Breast epithelium (tissue), 4 donors: ENCODE data around the gene MRPL38. TPM values are rescaled to one million over a fixed set of nuclear protein-coding genes. Genes with fewer than 3 reads are reported as not detected.
A peak's percentile ranks its signal among the peaks of the same experiment; 100 is the strongest.

ENCODE experiments used
- DNase-seq, 2 donors: peaks; one replicate each; pipeline ENCODE4 v3.0.0-alpha.2; 2019; ENCODE audit warnings: low spot score in 2 of 2
- H3K27ac ChIP-seq, 2 donors: fragments of 200-600 bp; sonication (generic) in 1 of 2; one replicate each; pipeline ENCODE4 v1.5.1; 2016 to 2019; ENCODE audit warnings: mild to moderate bottlenecking in 1 of 2
- H3K27me3 ChIP-seq, 2 donors: fragments of 200-600 bp; sonication (generic) in 1 of 2; one replicate each; pipeline versions ENCODE4 v1.5.1 to v1.6.0; 2017 to 2019; ENCODE audit warnings: control low read depth in 1 of 2, mild to moderate bottlenecking in 1 of 2
- H3K36me3 ChIP-seq: fragments of 200-600 bp; one replicate; pipeline ENCODE4 v1.5.1; 2019
- H3K4me1 ChIP-seq, 2 donors: fragments of 200-600 bp; sonication (generic); one replicate each; pipeline ENCODE4 v1.5.1; 2016 to 2019; ENCODE audit warnings: control low read depth in 1 of 2
- H3K4me3 ChIP-seq, 3 donors: fragments of 200-600 bp; sonication (generic); 1 replicate in 2 of 3; 2 replicates in 1 of 3; pipeline ENCODE4 v1.5.1; 2016 to 2019; ENCODE audit warnings: mild to moderate bottlenecking in 3 of 3, moderate library complexity in 2 of 3
- H3K9me3 ChIP-seq, 2 donors: fragments of 200-600 bp; sonication (generic) in 1 of 2; one replicate each; pipeline ENCODE4 v1.5.1; 2016 to 2019; ENCODE audit warnings: control low read depth in 1 of 2
- CTCF ChIP-seq, 3 donors: fragments of 450-650 bp; IDR thresholded peaks; one replicate each; pipeline ENCODE4 v1.5.1; 2016 to 2017; ENCODE audit warnings: antibody characterized with exemption in 3 of 3, mild to moderate bottlenecking in 3 of 3, moderate library complexity in 3 of 3
- POLR2A ChIP-seq: fragments of 450-650 bp; IDR thresholded peaks from one replicate; pipeline ENCODE4 v1.6.1; 2016; ENCODE audit warnings: antibody characterized with exemption, mild to moderate bottlenecking, moderate library complexity
- POLR2AphosphoS5 ChIP-seq, 3 donors: sonication (generic); formaldehyde crosslinking; IDR thresholded peaks; one replicate each; pipeline ENCODE4 v1.6.1; 2017; ENCODE audit warnings: antibody characterized with exemption in 3 of 3
- intact Hi-C: fragments of 100-400 bp; cut with DNase I; formaldehyde crosslinking; loops from one replicate; pipeline ENCODE4 v1.15.1; 2023; ENCODE audit warnings: low total_unique reads
- total RNA-seq, 3 donors: library from RNA; depleted of rRNA; stranded (reverse); fragments of >200 nt; gene quantifications; one replicate each; pipeline ENCODE4 v1.1.0, GENCODE V29; 2016

The MRPL38 gene
- total RNA-seq, 3 donors from 2014 or later = 29.4 to 39.0 (median 36.6) TPM

- TF ChIP-seq POLR2A = no peak
- TF ChIP-seq POLR2AphosphoS5 (IDR thresholded peaks at IDR 0.05) = no peak
- TF ChIP-seq CTCF (IDR thresholded peaks at IDR 0.05) = no peak
- no peak for DNase-seq
- H3K27me3 ChIP-seq = no peaks in the 10 kb centered on the region
- H3K4me3 ChIP-seq = no peak overlapping the region
- H3K27ac ChIP-seq = no peak overlapping the region
- H3K9me3 ChIP-seq = no peaks in the 10 kb centered on the region
- H3K4me1 ChIP-seq = no peaks in the 10 kb centered on the region
- intact Hi-C loops = no loop called here
- no peaks in the 10 kb centered on the region for H3K36me3 ChIP-seq
Observed at GRCh38 chr17:75932852-75933251, 28.2 kb upstream of the MRPL38 start.

- H3K36me3 ChIP-seq = no peaks in the 10 kb centered on the region
- no peaks in the 10 kb centered on the region for H3K27me3 ChIP-seq
- TF ChIP-seq CTCF (IDR thresholded peaks at IDR 0.05) (no peak), POLR2A (no peak), POLR2AphosphoS5 (IDR thresholded peaks at IDR 0.05) (no peak)
- intact Hi-C loops = no loop called here
- no peak overlapping the region for H3K4me3 ChIP-seq
- no peaks in the 10 kb centered on the region for H3K4me1 ChIP-seq
- H3K9me3 ChIP-seq = no peaks in the 10 kb centered on the region
- no peak for DNase-seq
- no peak overlapping the region for H3K27ac ChIP-seq
Observed at GRCh38 chr17:75931062-75931461, 26.4 kb upstream of the MRPL38 start.

- Histone ChIP-seq H3K27ac (no peak overlapping the region), H3K27me3 (no peaks in the 10 kb centered on the region), H3K4me1 (no peaks in the 10 kb centered on the region), H3K9me3 (no peaks in the 10 kb centered on the region), H3K4me3 (no peak overlapping the region), H3K36me3 (no peaks in the 10 kb centered on the region)
- DNase-seq = peak in 1 of 2 donors; percentile 35
- intact Hi-C loops = loop anchor here (2.0 kb wide), 1 partner anchor 19 kb away; no protein-coding TSS in a partner anchor
- TF ChIP-seq POLR2AphosphoS5 (IDR thresholded peaks at IDR 0.05) = no peak
- no peak for TF ChIP-seq CTCF (IDR thresholded peaks at IDR 0.05)
- no peak for TF ChIP-seq POLR2A
Observed at GRCh38 chr17:75927286-75927922, 22.7 kb upstream of the MRPL38 start.

GRCh38 chr17:75926456-75926855, 21.8 kb upstream of the MRPL38 start:
- Histone ChIP-seq H3K27me3 (no peaks in the 10 kb centered on the region), H3K4me1 (no peaks in the 10 kb centered on the region), H3K4me3 (no peak overlapping the region), H3K9me3 (no peaks in the 10 kb centered on the region), H3K27ac (no peak overlapping the region), H3K36me3 (no peaks in the 10 kb centered on the region)
- DNase-seq = no peak
- TF ChIP-seq POLR2AphosphoS5 (IDR thresholded peaks at IDR 0.05) (no peak), CTCF (IDR thresholded peaks at IDR 0.05) (no peak), POLR2A (no peak)
- intact Hi-C loops = loop anchor here (2.0 kb wide), 1 partner anchor 20 kb away; no protein-coding TSS in a partner anchor

GRCh38 chr17:75925912-75926311, 21.2 kb upstream of the MRPL38 start:
- intact Hi-C loops = loop anchor here (2.0 kb wide), 1 partner anchor 21 kb away; no protein-coding TSS in a partner anchor
- Histone ChIP-seq H3K4me3 (no peak overlapping the region), H3K4me1 (no peaks in the 10 kb centered on the region), H3K27me3 (no peaks in the 10 kb centered on the region), H3K36me3 (no peaks in the 10 kb centered on the region), H3K9me3 (no peaks in the 10 kb centered on the region), H3K27ac (no peak overlapping the region)
- DNase-seq = no peak
- TF ChIP-seq CTCF (IDR thresholded peaks at IDR 0.05) = no peak
- TF ChIP-seq POLR2AphosphoS5 (IDR thresholded peaks at IDR 0.05) = no peak
- no peak for TF ChIP-seq POLR2A
